GM23248 (cell line): ENCODE data around the gene CLIP4.

Source experiments
- EZH2 ChIP-seq: fragments of 200-600 bp; sonication (generic); IDR thresholded peaks from 2 replicates; pipeline ENCODE4 v1.6.1; 2018; ENCODE audit warnings: antibody characterized with exemption, mild to moderate bottlenecking; ENCODE audit not compliant: insufficient read depth, poor library complexity, severe bottlenecking
- EZH2phosphoT487 ChIP-seq: fragments of 200-600 bp; sonication (generic); IDR thresholded peaks from 2 replicates; pipeline ENCODE4 v1.6.1; 2018; ENCODE audit warnings: antibody characterized with exemption, moderate library complexity, mild to moderate bottlenecking, low read depth; ENCODE audit not compliant: insufficient read depth

DNA sequence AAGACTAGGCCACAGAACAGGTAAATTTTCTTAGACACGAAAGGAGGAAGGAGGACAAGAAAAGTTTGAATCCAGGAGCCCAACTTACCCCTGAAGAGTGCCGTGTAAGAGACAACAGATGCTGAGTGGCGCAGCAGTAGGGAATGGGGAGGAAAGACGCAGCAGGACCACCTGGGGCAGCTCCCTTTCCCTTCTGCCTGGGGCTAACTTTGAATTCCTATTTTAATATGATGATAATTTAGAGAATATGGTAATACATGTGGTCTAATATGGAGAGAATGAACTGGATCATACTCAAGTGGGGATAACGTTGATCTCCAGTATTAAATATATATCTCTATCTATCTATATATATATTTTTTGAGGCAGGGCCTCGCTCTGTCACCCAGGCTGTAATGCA lies 69.3 kb downstream of the CLIP4 start:
- TF ChIP-seq EZH2 (no peak), EZH2phosphoT487 (no peak)
